WTC11 (cell line): Measurements from ENCODE around the gene SRSF11. TPM values are rescaled to one million over a fixed set of nuclear protein-coding genes. Genes with fewer than 3 reads are reported as not detected.

Experiments used
- ATAC-seq: fragments of 200-7000 bp; cut with Tn5 transposase; 2 replicates; pipeline ENCODE4 v1.10.0; 2021; ENCODE audit warnings: mild to moderate bottlenecking, moderate library complexity
- CTCF ChIA-PET: fragments of 300-600 bp; sonication (Branson Sonifier 250); formaldehyde crosslinking; loops from one replicate; lab custom pipeline; 2021; ENCODE audit warnings: antibody characterized with exemption; lab: Charles Lee
- POLR2A ChIA-PET: fragments of 350-600 bp; sonication (Branson Sonifier 250); formaldehyde crosslinking; loops from one replicate; lab custom pipeline; 2021; ENCODE audit warnings: antibody characterized with exemption; lab: Charles Lee
- DNase-seq: peaks from one replicate; pipeline ENCODE4 v3.0.0; 2021; ENCODE audit warnings: low spot score
- H3K27ac Mint-ChIP-seq: 2 replicates; pipeline ENCODE4 v1.8.0; 2021; ENCODE audit warnings: mixed read lengths
- H3K27me3 Mint-ChIP-seq: 2 replicates; pipeline ENCODE4 v1.8.0; 2021; ENCODE audit warnings: low read depth, mild to moderate bottlenecking, moderate library complexity, mixed read lengths
- H3K36me3 Mint-ChIP-seq: 2 replicates; pipeline ENCODE4 v1.8.0; 2021; ENCODE audit warnings: mixed read lengths
- H3K4me1 Mint-ChIP-seq: 2 replicates; pipeline ENCODE4 v1.8.0; 2022; ENCODE audit warnings: mixed read lengths
- H3K4me3 Mint-ChIP-seq: 2 replicates; pipeline ENCODE4 v1.8.0; 2021; ENCODE audit warnings: mild to moderate bottlenecking, moderate library complexity, mixed read lengths
- H3K9me3 Mint-ChIP-seq: 2 replicates; pipeline ENCODE4 v1.8.0; 2021; ENCODE audit warnings: mixed read lengths
- CBFB ChIP-seq: sonication (generic); formaldehyde crosslinking; IDR thresholded peaks from 2 replicates; pipeline ENCODE4 v1.8.1; 2022; ENCODE audit warnings: mild to moderate bottlenecking, low read depth, missing genetic modification reagents
- CREM ChIP-seq: sonication (generic); formaldehyde crosslinking; IDR thresholded peaks from 2 replicates; pipeline ENCODE4 v1.8.1; 2022; ENCODE audit warnings: mild to moderate bottlenecking, missing genetic modification reagents, moderate library complexity
- GABPB1 ChIP-seq: sonication (generic); formaldehyde crosslinking; IDR thresholded peaks from 2 replicates; pipeline ENCODE4 v1.8.1; 2023; ENCODE audit warnings: mild to moderate bottlenecking, missing genetic modification reagents
- GRHL2 ChIP-seq: fragments of 250-450 bp; sonication (Bioruptor Pico); IDR thresholded peaks from 2 replicates; pipeline ENCODE4 v1.8.0; 2022; ENCODE audit warnings: mild to moderate bottlenecking, moderate library complexity; ENCODE audit not compliant: insufficient replicate concordance, severe bottlenecking
- MXD4 ChIP-seq: fragments of 250-450 bp; sonication (Bioruptor Pico); IDR thresholded peaks from 2 replicates; pipeline ENCODE4 v1.8.0; 2021; ENCODE audit warnings: mild to moderate bottlenecking, moderate library complexity, borderline replicate concordance
- MYBL2 ChIP-seq: sonication (generic); formaldehyde crosslinking; IDR thresholded peaks from 2 replicates; pipeline ENCODE4 v1.8.1; 2023; ENCODE audit warnings: mild to moderate bottlenecking, moderate library complexity, missing genetic modification reagents
- NFYB ChIP-seq: sonication (generic); formaldehyde crosslinking; conservative IDR thresholded peaks from 2 replicates; pipeline ENCODE4 v1.8.0; 2022; ENCODE audit warnings: low read depth, missing genetic modification reagents
- TEAD4 ChIP-seq: sonication (generic); formaldehyde crosslinking; IDR thresholded peaks from 2 replicates; pipeline ENCODE4 v1.8.0; 2022; ENCODE audit warnings: mild to moderate bottlenecking, missing genetic modification reagents
- ZNF138 ChIP-seq: sonication (generic); formaldehyde crosslinking; conservative IDR thresholded peaks from 2 replicates; pipeline ENCODE4 v1.8.1; 2022; ENCODE audit warnings: mild to moderate bottlenecking, moderate library complexity, missing genetic modification reagents
- ZNF232 ChIP-seq: sonication (generic); formaldehyde crosslinking; IDR thresholded peaks from 2 replicates; pipeline ENCODE4 v1.8.0; 2022; ENCODE audit warnings: mild to moderate bottlenecking, missing genetic modification reagents
- total RNA-seq: library from RNA; stranded (reverse); gene quantifications from 3 replicates; pipeline ENCODE4 v1.2.3, GENCODE V29; 2021
- TF ChIP-seq, protein P1 (sequence below): sonication (generic); formaldehyde crosslinking; IDR thresholded peaks from 2 replicates; pipeline ENCODE4 v1.8.0; 2022; ENCODE audit warnings: mild to moderate bottlenecking, missing genetic modification reagents
- TF ChIP-seq, protein P2 (sequence below): sonication (generic); formaldehyde crosslinking; conservative IDR thresholded peaks from 2 replicates; pipeline ENCODE4 v1.8.1; 2023; ENCODE audit warnings: mild to moderate bottlenecking, low read depth, missing genetic modification reagents, moderate library complexity
- TF ChIP-seq, protein P3 (sequence below): sonication (generic); formaldehyde crosslinking; IDR thresholded peaks from 2 replicates; pipeline ENCODE4 v1.8.1; 2022; ENCODE audit warnings: mild to moderate bottlenecking, moderate library complexity, missing genetic modification reagents
- TF ChIP-seq, protein P4 (sequence below): sonication (generic); formaldehyde crosslinking; IDR thresholded peaks from 2 replicates; pipeline ENCODE4 v1.8.0; 2022; ENCODE audit warnings: mild to moderate bottlenecking, missing genetic modification reagents
- TF ChIP-seq, protein P5 (sequence below): fragments of 250-450 bp; sonication (Bioruptor Pico); IDR thresholded peaks from 2 replicates; pipeline ENCODE4 v2.1.2; 2022; ENCODE audit warnings: mild to moderate bottlenecking, moderate library complexity
- TF ChIP-seq, protein P6 (sequence below): sonication (generic); formaldehyde crosslinking; IDR thresholded peaks from 2 replicates; pipeline ENCODE4 v1.8.0; 2023; ENCODE audit warnings: missing genetic modification reagents
- TF ChIP-seq, protein P7 (sequence below): sonication (generic); formaldehyde crosslinking; IDR thresholded peaks from 2 replicates; pipeline ENCODE4 v1.8.0; 2022; ENCODE audit warnings: mild to moderate bottlenecking, missing genetic modification reagents
- TF ChIP-seq, protein P8 (sequence below): fragments of 250-450 bp; sonication (Bioruptor Pico); IDR thresholded peaks from 2 replicates; pipeline ENCODE4 v1.9.0; 2021; ENCODE audit warnings: mild to moderate bottlenecking
- TF ChIP-seq, protein P9 (sequence below): fragments of 250-450 bp; sonication (Bioruptor Pico); IDR thresholded peaks from 2 replicates; pipeline ENCODE4 v1.9.0; 2021; ENCODE audit warnings: mild to moderate bottlenecking, borderline replicate concordance
- TF ChIP-seq, protein P10 (sequence below): sonication (generic); formaldehyde crosslinking; IDR thresholded peaks from 2 replicates; pipeline ENCODE4 v1.8.1; 2023; ENCODE audit warnings: mild to moderate bottlenecking, missing genetic modification reagents

SRSF11 gene
- total RNA-seq, 1 experiment from 2014 or later = 193 TPM

DNA sequence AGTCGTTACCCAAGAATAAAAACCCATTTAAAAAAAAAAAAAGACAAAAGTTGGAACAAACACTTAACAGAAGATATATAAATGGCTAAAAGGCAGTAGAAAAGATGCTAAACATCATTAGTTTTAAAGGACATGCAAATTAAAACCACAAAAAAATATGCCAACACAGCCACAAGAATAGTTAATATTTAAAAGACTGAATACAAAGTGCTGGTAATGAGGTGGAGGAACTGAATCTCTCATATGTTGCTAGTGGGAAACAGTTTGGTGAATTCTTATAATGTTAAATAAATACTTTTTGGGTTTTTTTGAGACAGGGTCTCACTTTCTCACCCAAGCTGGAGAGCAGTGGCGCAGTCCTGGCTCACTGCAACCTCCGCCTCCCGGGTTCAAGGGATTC is 25.8 kb upstream of the SRSF11 start:
- Mint-ChIP-seq H3K36me3 (no peaks in the 10 kb centered on the region), H3K9me3 (peaks cover 8% of the 10 kb centered on the region), H3K27me3 (no peaks in the 10 kb centered on the region), H3K4me3 (no peak overlapping the region), H3K27ac (no peak overlapping the region), H3K4me1 (no peaks in the 10 kb centered on the region)
- ChIA-PET POLR2A (no interaction called here), CTCF (no interaction called here)
- DNase-seq (no peak), ATAC-seq (no peak)
- no peak for TF ChIP-seq GRHL2 (CRISPR knock-in tag)
- TF ChIP-seq CBFB (CRISPR knock-in tag) = no peak
- TF ChIP-seq, protein P1, sequence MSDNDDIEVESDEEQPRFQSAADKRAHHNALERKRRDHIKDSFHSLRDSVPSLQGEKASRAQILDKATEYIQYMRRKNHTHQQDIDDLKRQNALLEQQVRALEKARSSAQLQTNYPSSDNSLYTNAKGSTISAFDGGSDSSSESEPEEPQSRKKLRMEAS (CRISPR knock-in tag) = no peak
- no peak for TF ChIP-seq GABPB1 (CRISPR knock-in tag)
- TF ChIP-seq ZNF232 = no peak
- TF ChIP-seq, protein P2, sequence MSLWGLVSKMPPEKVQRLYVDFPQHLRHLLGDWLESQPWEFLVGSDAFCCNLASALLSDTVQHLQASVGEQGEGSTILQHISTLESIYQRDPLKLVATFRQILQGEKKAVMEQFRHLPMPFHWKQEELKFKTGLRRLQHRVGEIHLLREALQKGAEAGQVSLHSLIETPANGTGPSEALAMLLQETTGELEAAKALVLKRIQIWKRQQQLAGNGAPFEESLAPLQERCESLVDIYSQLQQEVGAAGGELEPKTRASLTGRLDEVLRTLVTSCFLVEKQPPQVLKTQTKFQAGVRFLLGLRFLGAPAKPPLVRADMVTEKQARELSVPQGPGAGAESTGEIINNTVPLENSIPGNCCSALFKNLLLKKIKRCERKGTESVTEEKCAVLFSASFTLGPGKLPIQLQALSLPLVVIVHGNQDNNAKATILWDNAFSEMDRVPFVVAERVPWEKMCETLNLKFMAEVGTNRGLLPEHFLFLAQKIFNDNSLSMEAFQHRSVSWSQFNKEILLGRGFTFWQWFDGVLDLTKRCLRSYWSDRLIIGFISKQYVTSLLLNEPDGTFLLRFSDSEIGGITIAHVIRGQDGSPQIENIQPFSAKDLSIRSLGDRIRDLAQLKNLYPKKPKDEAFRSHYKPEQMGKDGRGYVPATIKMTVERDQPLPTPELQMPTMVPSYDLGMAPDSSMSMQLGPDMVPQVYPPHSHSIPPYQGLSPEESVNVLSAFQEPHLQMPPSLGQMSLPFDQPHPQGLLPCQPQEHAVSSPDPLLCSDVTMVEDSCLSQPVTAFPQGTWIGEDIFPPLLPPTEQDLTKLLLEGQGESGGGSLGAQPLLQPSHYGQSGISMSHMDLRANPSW = no peak
- TF ChIP-seq, protein P3, sequence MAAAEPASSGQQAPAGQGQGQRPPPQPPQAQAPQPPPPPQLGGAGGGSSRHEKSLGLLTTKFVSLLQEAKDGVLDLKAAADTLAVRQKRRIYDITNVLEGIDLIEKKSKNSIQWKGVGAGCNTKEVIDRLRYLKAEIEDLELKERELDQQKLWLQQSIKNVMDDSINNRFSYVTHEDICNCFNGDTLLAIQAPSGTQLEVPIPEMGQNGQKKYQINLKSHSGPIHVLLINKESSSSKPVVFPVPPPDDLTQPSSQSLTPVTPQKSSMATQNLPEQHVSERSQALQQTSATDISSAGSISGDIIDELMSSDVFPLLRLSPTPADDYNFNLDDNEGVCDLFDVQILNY = no peak
- no peak for TF ChIP-seq TEAD4
- TF ChIP-seq, protein P4, sequence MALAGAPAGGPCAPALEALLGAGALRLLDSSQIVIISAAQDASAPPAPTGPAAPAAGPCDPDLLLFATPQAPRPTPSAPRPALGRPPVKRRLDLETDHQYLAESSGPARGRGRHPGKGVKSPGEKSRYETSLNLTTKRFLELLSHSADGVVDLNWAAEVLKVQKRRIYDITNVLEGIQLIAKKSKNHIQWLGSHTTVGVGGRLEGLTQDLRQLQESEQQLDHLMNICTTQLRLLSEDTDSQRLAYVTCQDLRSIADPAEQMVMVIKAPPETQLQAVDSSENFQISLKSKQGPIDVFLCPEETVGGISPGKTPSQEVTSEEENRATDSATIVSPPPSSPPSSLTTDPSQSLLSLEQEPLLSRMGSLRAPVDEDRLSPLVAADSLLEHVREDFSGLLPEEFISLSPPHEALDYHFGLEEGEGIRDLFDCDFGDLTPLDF (CRISPR knock-in tag) = no peak
- TF ChIP-seq CREM (CRISPR knock-in tag) = no peak
- TF ChIP-seq, protein P5, sequence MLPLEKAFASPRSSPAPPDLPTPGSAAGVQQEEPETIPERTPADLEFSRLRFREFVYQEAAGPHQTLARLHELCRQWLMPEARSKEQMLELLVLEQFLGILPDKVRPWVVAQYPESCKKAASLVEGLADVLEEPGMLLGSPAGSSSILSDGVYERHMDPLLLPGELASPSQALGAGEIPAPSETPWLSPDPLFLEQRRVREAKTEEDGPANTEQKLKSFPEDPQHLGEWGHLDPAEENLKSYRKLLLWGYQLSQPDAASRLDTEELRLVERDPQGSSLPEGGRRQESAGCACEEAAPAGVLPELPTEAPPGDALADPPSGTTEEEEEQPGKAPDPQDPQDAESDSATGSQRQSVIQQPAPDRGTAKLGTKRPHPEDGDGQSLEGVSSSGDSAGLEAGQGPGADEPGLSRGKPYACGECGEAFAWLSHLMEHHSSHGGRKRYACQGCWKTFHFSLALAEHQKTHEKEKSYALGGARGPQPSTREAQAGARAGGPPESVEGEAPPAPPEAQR = no peak
- TF ChIP-seq MYBL2 (CRISPR knock-in tag) = no peak
- TF ChIP-seq, protein P6, sequence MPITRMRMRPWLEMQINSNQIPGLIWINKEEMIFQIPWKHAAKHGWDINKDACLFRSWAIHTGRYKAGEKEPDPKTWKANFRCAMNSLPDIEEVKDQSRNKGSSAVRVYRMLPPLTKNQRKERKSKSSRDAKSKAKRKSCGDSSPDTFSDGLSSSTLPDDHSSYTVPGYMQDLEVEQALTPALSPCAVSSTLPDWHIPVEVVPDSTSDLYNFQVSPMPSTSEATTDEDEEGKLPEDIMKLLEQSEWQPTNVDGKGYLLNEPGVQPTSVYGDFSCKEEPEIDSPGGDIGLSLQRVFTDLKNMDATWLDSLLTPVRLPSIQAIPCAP (CRISPR knock-in tag) = no peak
- TF ChIP-seq, protein P7, sequence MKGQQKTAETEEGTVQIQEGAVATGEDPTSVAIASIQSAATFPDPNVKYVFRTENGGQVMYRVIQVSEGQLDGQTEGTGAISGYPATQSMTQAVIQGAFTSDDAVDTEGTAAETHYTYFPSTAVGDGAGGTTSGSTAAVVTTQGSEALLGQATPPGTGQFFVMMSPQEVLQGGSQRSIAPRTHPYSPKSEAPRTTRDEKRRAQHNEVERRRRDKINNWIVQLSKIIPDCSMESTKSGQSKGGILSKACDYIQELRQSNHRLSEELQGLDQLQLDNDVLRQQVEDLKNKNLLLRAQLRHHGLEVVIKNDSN (CRISPR knock-in tag) = no peak
- no peak for TF ChIP-seq NFYB (CRISPR knock-in tag)
- no peak for TF ChIP-seq MXD4
- TF ChIP-seq, protein P8, sequence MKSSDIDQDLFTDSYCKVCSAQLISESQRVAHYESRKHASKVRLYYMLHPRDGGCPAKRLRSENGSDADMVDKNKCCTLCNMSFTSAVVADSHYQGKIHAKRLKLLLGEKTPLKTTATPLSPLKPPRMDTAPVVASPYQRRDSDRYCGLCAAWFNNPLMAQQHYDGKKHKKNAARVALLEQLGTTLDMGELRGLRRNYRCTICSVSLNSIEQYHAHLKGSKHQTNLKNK (CRISPR knock-in tag) = no peak
- TF ChIP-seq, protein P9, sequence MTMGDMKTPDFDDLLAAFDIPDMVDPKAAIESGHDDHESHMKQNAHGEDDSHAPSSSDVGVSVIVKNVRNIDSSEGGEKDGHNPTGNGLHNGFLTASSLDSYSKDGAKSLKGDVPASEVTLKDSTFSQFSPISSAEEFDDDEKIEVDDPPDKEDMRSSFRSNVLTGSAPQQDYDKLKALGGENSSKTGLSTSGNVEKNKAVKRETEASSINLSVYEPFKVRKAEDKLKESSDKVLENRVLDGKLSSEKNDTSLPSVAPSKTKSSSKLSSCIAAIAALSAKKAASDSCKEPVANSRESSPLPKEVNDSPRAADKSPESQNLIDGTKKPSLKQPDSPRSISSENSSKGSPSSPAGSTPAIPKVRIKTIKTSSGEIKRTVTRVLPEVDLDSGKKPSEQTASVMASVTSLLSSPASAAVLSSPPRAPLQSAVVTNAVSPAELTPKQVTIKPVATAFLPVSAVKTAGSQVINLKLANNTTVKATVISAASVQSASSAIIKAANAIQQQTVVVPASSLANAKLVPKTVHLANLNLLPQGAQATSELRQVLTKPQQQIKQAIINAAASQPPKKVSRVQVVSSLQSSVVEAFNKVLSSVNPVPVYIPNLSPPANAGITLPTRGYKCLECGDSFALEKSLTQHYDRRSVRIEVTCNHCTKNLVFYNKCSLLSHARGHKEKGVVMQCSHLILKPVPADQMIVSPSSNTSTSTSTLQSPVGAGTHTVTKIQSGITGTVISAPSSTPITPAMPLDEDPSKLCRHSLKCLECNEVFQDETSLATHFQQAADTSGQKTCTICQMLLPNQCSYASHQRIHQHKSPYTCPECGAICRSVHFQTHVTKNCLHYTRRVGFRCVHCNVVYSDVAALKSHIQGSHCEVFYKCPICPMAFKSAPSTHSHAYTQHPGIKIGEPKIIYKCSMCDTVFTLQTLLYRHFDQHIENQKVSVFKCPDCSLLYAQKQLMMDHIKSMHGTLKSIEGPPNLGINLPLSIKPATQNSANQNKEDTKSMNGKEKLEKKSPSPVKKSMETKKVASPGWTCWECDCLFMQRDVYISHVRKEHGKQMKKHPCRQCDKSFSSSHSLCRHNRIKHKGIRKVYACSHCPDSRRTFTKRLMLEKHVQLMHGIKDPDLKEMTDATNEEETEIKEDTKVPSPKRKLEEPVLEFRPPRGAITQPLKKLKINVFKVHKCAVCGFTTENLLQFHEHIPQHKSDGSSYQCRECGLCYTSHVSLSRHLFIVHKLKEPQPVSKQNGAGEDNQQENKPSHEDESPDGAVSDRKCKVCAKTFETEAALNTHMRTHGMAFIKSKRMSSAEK (CRISPR knock-in tag) = no peak
- TF ChIP-seq ZNF138 (CRISPR knock-in tag) = no peak
- TF ChIP-seq, protein P10, sequence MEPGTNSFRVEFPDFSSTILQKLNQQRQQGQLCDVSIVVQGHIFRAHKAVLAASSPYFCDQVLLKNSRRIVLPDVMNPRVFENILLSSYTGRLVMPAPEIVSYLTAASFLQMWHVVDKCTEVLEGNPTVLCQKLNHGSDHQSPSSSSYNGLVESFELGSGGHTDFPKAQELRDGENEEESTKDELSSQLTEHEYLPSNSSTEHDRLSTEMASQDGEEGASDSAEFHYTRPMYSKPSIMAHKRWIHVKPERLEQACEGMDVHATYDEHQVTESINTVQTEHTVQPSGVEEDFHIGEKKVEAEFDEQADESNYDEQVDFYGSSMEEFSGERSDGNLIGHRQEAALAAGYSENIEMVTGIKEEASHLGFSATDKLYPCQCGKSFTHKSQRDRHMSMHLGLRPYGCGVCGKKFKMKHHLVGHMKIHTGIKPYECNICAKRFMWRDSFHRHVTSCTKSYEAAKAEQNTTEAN = no peak
